ENCODE measurements around the gene PROX2. TPM values are rescaled to one million over a fixed set of nuclear protein-coding genes. Genes with fewer than 3 reads are reported as not detected.

PROX2 gene
- total RNA-seq, 6 experiments from 2014 or later, result not detected

- Histone ChIP-seq H3K9me3 (no peaks in the 10 kb centered on the region), H3K27ac (no peak overlapping the region), H3K27me3 (no peaks in the 10 kb centered on the region), H3K36me3 (peaks cover 0 to 13% (median 0%) of the 10 kb centered on the region in 4 donors), H3K4me1 (no peaks in the 10 kb centered on the region), H3K4me3 (no peak overlapping the region)
- TF ChIP-seq CTCF (IDR thresholded peaks at IDR 0.05), result no peak
- TF ChIP-seq POLR2A (IDR thresholded peaks at IDR 0.05), result no peak
- intact Hi-C loops (cut with DNase I), result no loop called here
- DNase-seq, result no peak
- no peak for ATAC-seq
- 93% methylated on average over 1 of the region's 1 CpG for WGBS (ENCODE audit: insufficient coverage, low coverage, low lambda C conversion rate, missing lambda C conversion rate)
Measured at GRCh38 chr14:74836251-74836960, 39.5 kb downstream of the PROX2 start.

- WGBS (ENCODE audit: insufficient coverage, low coverage, low lambda C conversion rate, missing lambda C conversion rate), result 87% methylated on average over 7 of the region's 7 CpGs
- Histone ChIP-seq H3K27ac (no peak overlapping the region), H3K4me1 (no peaks in the 10 kb centered on the region), H3K4me3 (no peak overlapping the region), H3K36me3 (peaks cover 0 to 16% (median under 1%) of the 10 kb centered on the region in 4 donors), H3K27me3 (no peaks in the 10 kb centered on the region), H3K9me3 (no peaks in the 10 kb centered on the region)
- intact Hi-C loops (cut with DNase I), result no loop called here
- no peak for TF ChIP-seq CTCF (IDR thresholded peaks at IDR 0.05)
- TF ChIP-seq POLR2A (IDR thresholded peaks at IDR 0.05), result no peak
- DNase-seq (no peak), ATAC-seq (no peak)
Measured at GRCh38 chr14:74835645-74836250, 40.2 kb downstream of the PROX2 start.

- TF ChIP-seq CTCF (IDR thresholded peaks at IDR 0.05), result no peak
- TF ChIP-seq POLR2A (IDR thresholded peaks at IDR 0.05), result no peak
- Histone ChIP-seq H3K27ac (no peak overlapping the region), H3K36me3 (peaks cover 0 to 23% (median 5%) of the 10 kb centered on the region in 4 donors), H3K27me3 (no peaks in the 10 kb centered on the region), H3K9me3 (no peaks in the 10 kb centered on the region), H3K4me3 (no peak overlapping the region), H3K4me1 (no peaks in the 10 kb centered on the region)
- ATAC-seq (peak in 1 of 4 donors; percentile 64), DNase-seq (no peak)
- intact Hi-C loops (cut with DNase I), result no loop called here
- 93% methylated on average over 4 of the region's 5 CpGs for WGBS (ENCODE audit: insufficient coverage, low coverage, low lambda C conversion rate, missing lambda C conversion rate)
Measured at GRCh38 chr14:74834692-74835392, 41.1 kb downstream of the PROX2 start.

GRCh38 chr14:74832849-74833248 lies 43.1 kb downstream of the PROX2 start:
- Histone ChIP-seq H3K9me3 (no peaks in the 10 kb centered on the region), H3K4me1 (no peaks in the 10 kb centered on the region), H3K36me3 (peaks cover 0 to 28% (median 8%) of the 10 kb centered on the region in 4 donors), H3K27ac (no peak overlapping the region), H3K27me3 (no peaks in the 10 kb centered on the region), H3K4me3 (no peak overlapping the region)
- intact Hi-C loops (cut with DNase I), result no loop called here
- WGBS (ENCODE audit: insufficient coverage, low coverage, low lambda C conversion rate, missing lambda C conversion rate), result 95% methylated on average over 4 of the region's 4 CpGs
- DNase-seq, result no peak
- TF ChIP-seq POLR2A (IDR thresholded peaks at IDR 0.05), result no peak
- TF ChIP-seq CTCF (IDR thresholded peaks at IDR 0.05), result no peak
- ATAC-seq, result no peak
